ENCODE results near the gene BEND6. TPM values are rescaled to one million over a fixed set of nuclear protein-coding genes. Genes with fewer than 3 reads are reported as not detected.

The BEND6 gene
- total and polyA plus RNA-seq, 10 donors = 0.26 to 1.0 (median 0.52) TPM; not detected in 1

DNA sequence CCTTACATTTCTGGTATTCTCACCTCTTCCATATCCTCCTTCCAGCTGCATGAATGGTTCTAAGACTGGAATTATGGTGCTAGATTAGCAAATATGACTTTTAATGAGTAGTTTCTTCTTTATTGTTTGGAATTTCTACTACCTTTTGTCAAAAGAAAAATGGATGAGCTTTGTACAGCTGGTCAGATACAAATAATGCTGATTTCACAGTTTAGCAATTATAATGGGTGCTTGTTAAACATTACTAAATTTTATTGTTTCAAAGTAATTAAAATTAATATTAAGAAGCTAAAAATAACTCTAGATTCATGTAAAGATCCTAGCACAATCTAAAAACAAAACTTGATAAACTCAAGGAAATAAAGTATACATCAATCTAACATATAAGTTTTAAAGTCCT, 32.3 kb upstream of the BEND6 start:
- TF ChIP-seq POLR2AphosphoS5 (IDR thresholded peaks at IDR 0.05) (no peak), CTCF (IDR thresholded peaks at IDR 0.05 in 8 of 11, conservative IDR thresholded peaks at IDR 0.05 in 3 of 11) (no peak), POLR2A (IDR thresholded peaks at IDR 0.05) (no peak)
- no peak overlapping the region for H3K27ac ChIP-seq
- no peak overlapping the region for H3K4me3 ChIP-seq
- DNase-seq = no peak
- no peaks in the 10 kb centered on the region for H3K36me3 ChIP-seq
- intact Hi-C loops (cut with DNase I; ENCODE audit: low total_unique reads) = no loop called here
- peaks cover 0 to 15% (median 0%) of the 10 kb centered on the region in 7 donors for H3K27me3 ChIP-seq (replicated peaks in 1 of 7)
- no peaks in the 10 kb centered on the region for H3K9me3 ChIP-seq
- no peaks in the 10 kb centered on the region for H3K4me1 ChIP-seq

DNA sequence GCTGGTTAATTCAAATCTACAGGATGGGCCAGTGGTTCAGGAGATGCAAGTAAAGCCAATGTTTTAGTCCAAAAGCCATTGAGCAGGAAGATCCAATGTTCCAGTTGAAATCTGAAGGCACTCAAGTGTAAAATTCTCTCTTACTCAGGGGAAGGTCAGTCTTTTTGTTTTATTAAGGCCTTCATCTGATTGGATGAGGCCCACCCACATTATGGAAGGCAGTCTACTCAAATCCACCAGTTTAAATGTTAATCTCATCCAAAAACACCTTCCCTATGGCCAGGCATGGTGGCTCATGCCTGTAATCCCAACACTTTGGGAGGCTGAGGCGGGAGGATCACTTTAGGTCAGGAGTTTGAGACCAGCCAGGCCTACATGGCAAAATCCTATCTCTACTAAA, 31.3 kb upstream of the BEND6 start:
- H3K4me1 ChIP-seq = no peaks in the 10 kb centered on the region
- intact Hi-C loops (cut with DNase I; ENCODE audit: low total_unique reads) = no loop called here
- H3K9me3 ChIP-seq = no peaks in the 10 kb centered on the region
- H3K4me3 ChIP-seq = no peak overlapping the region
- no peak overlapping the region for H3K27ac ChIP-seq
- TF ChIP-seq CTCF (IDR thresholded peaks at IDR 0.05 in 8 of 11, conservative IDR thresholded peaks at IDR 0.05 in 3 of 11) = no peak
- no peak for TF ChIP-seq POLR2AphosphoS5 (IDR thresholded peaks at IDR 0.05)
- TF ChIP-seq POLR2A (IDR thresholded peaks at IDR 0.05) = no peak
- no peak for DNase-seq
- 67 to 96% (median 93%) methylated on average over 1 of the region's 1 CpG for WGBS, 5 donors
- H3K27me3 ChIP-seq (replicated peaks in 1 of 7) = peaks cover 0 to 8% (median 0%) of the 10 kb centered on the region in 7 donors
- H3K36me3 ChIP-seq = no peaks in the 10 kb centered on the region

DNA sequence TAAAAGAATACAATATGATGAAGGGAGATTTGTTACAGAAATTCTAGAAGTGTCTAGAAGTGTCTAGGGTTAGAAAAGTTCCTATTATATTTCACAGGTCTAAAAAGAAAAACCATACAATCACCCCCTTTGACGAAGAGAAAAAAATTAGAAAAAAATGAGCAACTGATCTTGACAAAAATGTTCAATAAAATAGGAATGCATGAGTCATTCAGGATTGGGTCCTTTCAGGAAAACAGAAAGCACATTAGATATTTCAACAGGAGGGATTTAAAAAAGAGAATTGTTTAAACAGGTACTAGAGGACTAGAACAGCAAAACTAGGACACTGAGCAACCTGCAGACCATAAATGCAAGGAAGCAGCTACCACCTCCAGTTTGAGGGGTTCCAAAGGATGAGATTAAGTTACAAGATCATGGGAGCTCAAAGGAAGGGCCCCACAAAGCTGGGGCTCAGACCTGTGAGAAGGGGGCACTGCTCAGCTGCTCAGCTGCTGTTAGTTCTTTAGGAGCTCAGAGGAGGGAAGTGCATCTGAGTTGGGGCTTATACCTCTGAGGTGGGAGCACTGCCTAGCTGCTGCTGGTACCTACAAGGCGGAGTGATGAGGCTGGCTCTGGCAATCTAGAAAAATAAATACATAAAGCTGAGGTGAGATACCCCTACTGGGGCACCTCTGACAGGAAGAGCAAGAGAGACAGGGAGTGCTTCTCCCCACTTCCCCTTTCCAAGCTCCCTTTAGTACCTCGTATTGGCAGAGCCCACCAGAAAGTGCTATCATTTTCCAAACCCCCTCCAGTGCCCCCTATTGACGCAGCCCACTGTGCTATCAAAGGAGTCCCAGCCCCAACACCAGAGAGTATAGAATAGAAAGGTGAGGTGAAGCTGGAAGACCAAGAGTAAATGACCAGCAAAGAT, 27.1 kb upstream of the BEND6 start:
- no peaks in the 10 kb centered on the region for H3K9me3 ChIP-seq
- TF ChIP-seq CTCF (IDR thresholded peaks at IDR 0.05 in 8 of 11, conservative IDR thresholded peaks at IDR 0.05 in 3 of 11) = no peak
- TF ChIP-seq POLR2AphosphoS5 (IDR thresholded peaks at IDR 0.05) = no peak
- intact Hi-C loops (cut with DNase I; ENCODE audit: low total_unique reads) = no loop called here
- no peaks in the 10 kb centered on the region for H3K4me1 ChIP-seq
- no peaks in the 10 kb centered on the region for H3K36me3 ChIP-seq
- no peak for DNase-seq
- no peak overlapping the region for H3K4me3 ChIP-seq
- H3K27me3 ChIP-seq (replicated peaks in 1 of 7) = peaks cover 0 to 6% (median 0%) of the 10 kb centered on the region in 7 donors
- WGBS, 5 donors = 47 to 55% (median 51%) methylated on average over 4 of the region's 4 CpGs
- H3K27ac ChIP-seq = no peak overlapping the region

DNA sequence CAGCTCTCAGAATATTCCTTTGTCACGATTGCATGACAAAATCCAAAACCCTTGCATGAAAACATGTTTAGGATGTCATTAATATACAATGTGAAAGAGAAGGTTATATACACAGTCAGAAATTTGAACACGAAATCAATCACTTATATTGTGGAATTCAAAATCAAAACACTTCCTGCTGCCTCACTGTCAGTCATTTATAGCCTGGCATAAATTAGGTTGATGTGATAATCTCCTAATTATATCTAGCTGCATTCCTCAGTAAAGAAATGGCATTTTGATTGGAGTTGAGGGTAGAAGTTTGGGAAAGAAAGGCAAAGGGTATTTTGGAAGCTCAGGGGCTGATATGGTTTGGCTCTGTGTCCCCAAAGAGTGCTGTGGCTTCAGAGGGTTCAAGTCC, 24.1 kb upstream of the BEND6 start:
- H3K4me1 ChIP-seq = no peaks in the 10 kb centered on the region
- no peak overlapping the region for H3K4me3 ChIP-seq
- H3K27me3 ChIP-seq (replicated peaks in 1 of 7) = no peaks in the 10 kb centered on the region
- WGBS, 5 donors = 82 to 96% (median 86%) methylated on average over 2 of the region's 2 CpGs
- H3K9me3 ChIP-seq = no peaks in the 10 kb centered on the region
- TF ChIP-seq POLR2A (IDR thresholded peaks at IDR 0.05) (no peak), POLR2AphosphoS5 (IDR thresholded peaks at IDR 0.05) (no peak), CTCF (IDR thresholded peaks at IDR 0.05 in 8 of 11, conservative IDR thresholded peaks at IDR 0.05 in 3 of 11) (no peak)
- no peak overlapping the region for H3K27ac ChIP-seq
- intact Hi-C loops (cut with DNase I; ENCODE audit: low total_unique reads) = no loop called here
- H3K36me3 ChIP-seq = no peaks in the 10 kb centered on the region
- no peak for DNase-seq
